ENCODE measurements around the gene PLSCR4.

DNA sequence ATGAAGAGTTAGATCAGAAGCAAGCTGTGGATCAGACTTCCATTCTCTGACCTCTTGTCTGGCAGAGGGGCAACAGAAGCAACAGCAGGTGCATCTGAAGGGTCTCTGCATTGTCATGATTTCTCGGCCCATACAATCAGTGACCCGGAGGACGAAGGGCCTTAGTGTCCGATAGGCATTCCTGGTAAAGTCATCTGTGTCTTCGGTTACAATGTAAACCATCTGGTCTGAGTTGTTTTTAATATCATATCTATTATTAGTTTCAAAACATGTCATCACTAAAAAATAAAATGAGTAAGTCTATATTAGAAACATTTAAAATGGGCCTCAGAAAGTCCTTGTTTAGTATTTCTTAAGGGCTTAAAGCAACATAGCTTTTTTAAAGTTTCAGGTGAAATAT lies 51.1 kb downstream of the PLSCR4 start:
- TF ChIP-seq POLR2A (IDR thresholded peaks at IDR 0.05) = no peak
- TF ChIP-seq, protein P1, sequence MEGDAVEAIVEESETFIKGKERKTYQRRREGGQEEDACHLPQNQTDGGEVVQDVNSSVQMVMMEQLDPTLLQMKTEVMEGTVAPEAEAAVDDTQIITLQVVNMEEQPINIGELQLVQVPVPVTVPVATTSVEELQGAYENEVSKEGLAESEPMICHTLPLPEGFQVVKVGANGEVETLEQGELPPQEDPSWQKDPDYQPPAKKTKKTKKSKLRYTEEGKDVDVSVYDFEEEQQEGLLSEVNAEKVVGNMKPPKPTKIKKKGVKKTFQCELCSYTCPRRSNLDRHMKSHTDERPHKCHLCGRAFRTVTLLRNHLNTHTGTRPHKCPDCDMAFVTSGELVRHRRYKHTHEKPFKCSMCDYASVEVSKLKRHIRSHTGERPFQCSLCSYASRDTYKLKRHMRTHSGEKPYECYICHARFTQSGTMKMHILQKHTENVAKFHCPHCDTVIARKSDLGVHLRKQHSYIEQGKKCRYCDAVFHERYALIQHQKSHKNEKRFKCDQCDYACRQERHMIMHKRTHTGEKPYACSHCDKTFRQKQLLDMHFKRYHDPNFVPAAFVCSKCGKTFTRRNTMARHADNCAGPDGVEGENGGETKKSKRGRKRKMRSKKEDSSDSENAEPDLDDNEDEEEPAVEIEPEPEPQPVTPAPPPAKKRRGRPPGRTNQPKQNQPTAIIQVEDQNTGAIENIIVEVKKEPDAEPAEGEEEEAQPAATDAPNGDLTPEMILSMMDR (IDR thresholded peaks at IDR 0.05) = no peak
